ENCODE results near the gene DOCK7. TPM values are rescaled to one million over a fixed set of nuclear protein-coding genes. Genes with fewer than 3 reads are reported as not detected.
"Not testable (repeated sequence)": the region's sequence is repeated elsewhere in the genome, so short reads cannot be mapped to it uniquely, and the experiment has no call there.

DOCK7 gene
- polyA plus RNA-seq, 4 donors = 51.5 to 61.5 (median 56.5) TPM

GRCh38 chr1:62693123-62693522 lies 4.9 kb upstream of the DOCK7 start:
- DNase-seq (ENCODE audit: low read depth in 4 of 4, low spot score in 2 of 4) = no peak

- DNase-seq (ENCODE audit: low read depth in 4 of 4, low spot score in 2 of 4) = no peak
These were observed 3.1 kb upstream of the DOCK7 start for GRCh38 chr1:62691062-62691844.

GRCh38 chr1:62689524-62689923 lies 1.3 kb upstream of the DOCK7 start:
- DNase-seq (ENCODE audit: low read depth in 4 of 4, low spot score in 2 of 4) = no peak

GRCh38 chr1:62688687-62689085 lies 500 bp upstream of the DOCK7 start:
- no peak for DNase-seq (ENCODE audit: low read depth in 4 of 4, low spot score in 2 of 4)

GRCh38 chr1:62687421-62687902 lies 724 bp downstream of the DOCK7 start:
- DNase-seq (ENCODE audit: low read depth in 4 of 4, low spot score in 2 of 4) = no peak

- DNase-seq (ENCODE audit: low read depth in 4 of 4, low spot score in 2 of 4) = no peak
These were observed 1.4 kb downstream of the DOCK7 start for GRCh38 chr1:62686822-62687221.

GRCh38 chr1:62685431-62685859 lies 2.7 kb downstream of the DOCK7 start:
- no peak for DNase-seq (ENCODE audit: low read depth in 4 of 4, low spot score in 2 of 4)

GRCh38 chr1:62682531-62682930 lies 5.7 kb downstream of the DOCK7 start:
- DNase-seq (ENCODE audit: low read depth in 4 of 4, low spot score in 2 of 4) = no peak

GRCh38 chr1:62680992-62681391 lies 7.2 kb downstream of the DOCK7 start:
- not testable (repeated sequence) for DNase-seq (ENCODE audit: low read depth in 4 of 4, low spot score in 2 of 4)

- DNase-seq (ENCODE audit: low read depth in 4 of 4, low spot score in 2 of 4) = not testable (repeated sequence)
These were observed 10.4 kb downstream of the DOCK7 start for GRCh38 chr1:62677822-62678221.

- no peak for DNase-seq (ENCODE audit: low read depth in 4 of 4, low spot score in 2 of 4)
These were observed 11.4 kb downstream of the DOCK7 start for GRCh38 chr1:62676611-62677356.

GRCh38 chr1:62673629-62674028 lies 14.6 kb downstream of the DOCK7 start:
- no peak for DNase-seq (ENCODE audit: low read depth in 4 of 4, low spot score in 2 of 4)

- DNase-seq (ENCODE audit: low read depth in 4 of 4, low spot score in 2 of 4) = no peak
These were observed 16.2 kb downstream of the DOCK7 start for GRCh38 chr1:62672029-62672428.

GRCh38 chr1:62654744-62655143 lies 33.4 kb downstream of the DOCK7 start:
- DNase-seq (ENCODE audit: low read depth in 4 of 4, low spot score in 2 of 4) = no peak

- DNase-seq (ENCODE audit: low read depth in 4 of 4, low spot score in 2 of 4) = no peak
These were observed 35.8 kb downstream of the DOCK7 start for GRCh38 chr1:62652387-62652786.

GRCh38 chr1:62643283-62643682 lies 44.9 kb downstream of the DOCK7 start:
- DNase-seq (ENCODE audit: low read depth in 4 of 4, low spot score in 2 of 4) = no peak

- no peak for DNase-seq (ENCODE audit: low read depth in 4 of 4, low spot score in 2 of 4)
These were observed 50.6 kb downstream of the DOCK7 start for GRCh38 chr1:62637392-62638105.

- DNase-seq (ENCODE audit: low read depth in 4 of 4, low spot score in 2 of 4) = no peak
These were observed 59.7 kb downstream of the DOCK7 start for GRCh38 chr1:62628506-62628905.

- no peak for DNase-seq (ENCODE audit: low read depth in 4 of 4, low spot score in 2 of 4)
These were observed 62.8 kb downstream of the DOCK7 start for GRCh38 chr1:62625415-62625814.

- DNase-seq (ENCODE audit: low read depth in 4 of 4, low spot score in 2 of 4) = no peak
These were observed 66.3 kb downstream of the DOCK7 start for GRCh38 chr1:62621907-62622306.

GRCh38 chr1:62613890-62614289 lies 74.3 kb downstream of the DOCK7 start:
- no peak for DNase-seq (ENCODE audit: low read depth in 4 of 4, low spot score in 2 of 4)

All from left renal cortex interstitium (tissue), 4 donors.